Measurements from ENCODE around the gene C10orf67.
"Not testable (repeated sequence)": the region's sequence is repeated elsewhere in the genome, so short reads cannot be mapped to it uniquely, and the experiment has no call there.

The C10orf67 gene

GRCh38 chr10:23344241-23344841 is at the start of gene C10orf67:
Gene C10orf67, minus strand, starts transcription at chr10:23344797. Its CDS starts 23 bp downstream, at chr10:23344774.
- DNase-seq = peak in 3 of 4 experiments; percentile 6 to 20 (median 17)

GRCh38 chr10:23391821-23392220 is 47.2 kb upstream of the C10orf67 start:
- no peak for DNase-seq

GRCh38 chr10:23390809-23391208 is 46.2 kb upstream of the C10orf67 start:
- no peak for DNase-seq

- DNase-seq = not testable (repeated sequence)
These were observed 45.8 kb upstream of the C10orf67 start for GRCh38 chr10:23390408-23390807.

- DNase-seq = not testable (repeated sequence)
These were observed 42.9 kb upstream of the C10orf67 start for GRCh38 chr10:23387516-23387915.

DNA sequence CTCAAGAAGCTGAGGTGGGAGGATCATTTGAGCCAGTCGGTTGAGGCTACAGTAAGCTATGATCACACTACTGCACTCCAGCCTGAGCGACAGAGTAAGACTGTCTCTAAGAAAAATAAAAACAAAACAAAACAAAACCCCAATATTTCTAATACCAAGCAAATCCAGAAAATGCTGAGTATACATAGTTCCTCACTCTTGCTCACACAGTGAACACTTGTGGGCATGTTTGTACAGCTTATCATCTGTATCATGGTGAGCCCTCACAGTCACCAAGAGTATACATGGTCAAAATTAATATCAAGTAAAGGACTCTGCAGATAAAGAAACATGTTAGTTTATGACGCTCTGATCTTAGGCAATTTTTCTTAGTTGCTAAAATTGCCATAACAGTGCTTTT is 41.5 kb upstream of the C10orf67 start:
- DNase-seq = no peak

GRCh38 chr10:23384364-23384763 is 39.8 kb upstream of the C10orf67 start:
- no peak for DNase-seq

DNA sequence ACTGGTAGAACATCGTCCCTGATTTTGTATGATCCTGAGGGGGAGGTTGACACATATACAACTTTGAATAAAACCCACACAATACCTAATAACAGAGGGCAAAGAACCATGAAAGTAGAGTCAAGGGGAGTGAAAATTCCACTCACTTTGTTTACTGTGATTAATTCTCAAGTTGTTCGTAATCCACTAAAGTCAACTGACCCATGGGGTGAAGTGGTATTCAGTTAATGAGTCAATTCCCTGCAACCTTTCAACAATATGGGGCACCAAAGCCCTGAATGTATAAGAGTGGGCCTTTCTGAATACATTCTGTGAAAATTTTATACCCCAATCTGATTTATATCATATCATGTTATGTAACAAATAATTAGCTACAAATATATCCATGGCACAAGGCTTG is 39.0 kb upstream of the C10orf67 start:
- no peak for DNase-seq

GRCh38 chr10:23381298-23382040 is 36.9 kb upstream of the C10orf67 start:
- no peak for DNase-seq

DNA sequence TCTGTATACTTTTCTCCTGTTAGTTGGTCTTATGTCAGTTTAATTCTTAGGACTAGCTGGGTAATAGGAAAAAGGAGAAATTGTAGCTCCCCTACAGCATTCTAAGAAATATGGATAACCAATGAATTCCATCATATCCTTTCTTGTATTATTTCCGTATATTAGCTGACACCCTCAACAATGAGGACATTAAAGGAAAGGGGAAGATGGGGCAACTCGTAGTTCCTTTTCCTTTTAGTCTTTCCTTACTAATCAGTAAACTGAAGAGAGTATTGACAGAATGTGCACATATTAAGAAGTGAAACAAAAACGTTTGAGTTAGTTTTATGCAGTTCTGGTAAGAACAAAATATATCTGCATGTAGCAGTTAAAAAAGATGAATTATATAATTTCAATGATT is 35.1 kb upstream of the C10orf67 start:
- no peak for DNase-seq

GRCh38 chr10:23376229-23376655 is 31.6 kb upstream of the C10orf67 start:
- no peak for DNase-seq

DNA sequence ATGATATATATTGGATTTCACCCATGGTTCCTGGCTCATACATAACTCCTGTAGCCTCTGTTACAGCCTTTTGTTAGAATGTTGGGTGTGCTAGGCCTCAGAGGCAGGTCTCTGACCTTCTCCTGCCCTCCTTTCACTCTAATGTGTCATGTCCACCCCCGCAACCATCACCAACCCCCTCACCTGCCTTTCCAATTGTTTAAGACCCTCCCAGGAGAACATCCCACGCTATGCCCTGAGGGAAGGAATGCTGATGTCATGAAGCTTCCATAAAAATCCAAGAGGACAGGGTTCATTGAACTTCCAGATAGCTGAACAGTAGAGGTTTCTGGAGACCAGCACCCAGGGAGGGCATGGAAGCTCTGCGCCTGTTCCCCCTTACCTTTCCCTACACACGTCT is 30.8 kb upstream of the C10orf67 start:
- DNase-seq = no peak

DNA sequence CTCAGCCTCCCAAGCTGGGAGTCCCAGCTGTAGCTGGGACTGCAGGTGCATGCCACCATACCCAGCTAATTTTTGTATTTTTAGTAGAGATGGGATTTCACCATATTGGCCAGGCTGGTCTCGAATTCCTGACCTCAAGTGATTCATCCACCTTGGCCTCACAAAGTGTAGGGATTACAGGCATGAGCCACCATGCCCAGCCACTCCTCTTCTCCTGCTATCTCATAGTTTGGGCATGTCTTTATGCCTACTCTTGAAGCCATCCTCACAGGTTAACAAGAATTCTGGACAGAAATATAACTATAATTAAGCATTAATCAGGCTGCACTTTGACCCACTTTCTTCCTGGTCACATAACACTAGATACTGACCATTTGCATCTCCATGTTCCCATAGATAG is 28.6 kb upstream of the C10orf67 start:
- no peak for DNase-seq

- no peak for DNase-seq
These were observed 26.5 kb upstream of the C10orf67 start for GRCh38 chr10:23371073-23371472.

DNA sequence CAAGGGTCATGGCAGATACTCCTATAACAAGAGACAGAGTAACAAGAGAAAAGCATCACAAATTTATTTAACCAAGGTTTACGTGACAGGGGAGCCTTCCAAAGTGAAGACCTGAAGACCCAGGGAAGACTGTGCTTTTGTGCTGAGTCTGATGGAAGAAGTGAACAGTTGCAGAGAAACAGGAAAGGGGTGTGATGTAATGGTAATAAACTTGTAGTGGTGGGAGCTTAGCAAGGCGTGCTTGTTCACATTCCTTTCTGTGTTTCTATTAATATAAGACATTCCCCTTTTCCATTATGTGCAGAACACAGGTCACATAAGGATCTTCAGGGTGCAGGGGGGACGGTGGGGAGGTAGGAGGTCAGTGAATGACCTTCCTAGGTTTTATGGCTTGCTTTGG is 25.5 kb upstream of the C10orf67 start:
- no peak for DNase-seq

DNA sequence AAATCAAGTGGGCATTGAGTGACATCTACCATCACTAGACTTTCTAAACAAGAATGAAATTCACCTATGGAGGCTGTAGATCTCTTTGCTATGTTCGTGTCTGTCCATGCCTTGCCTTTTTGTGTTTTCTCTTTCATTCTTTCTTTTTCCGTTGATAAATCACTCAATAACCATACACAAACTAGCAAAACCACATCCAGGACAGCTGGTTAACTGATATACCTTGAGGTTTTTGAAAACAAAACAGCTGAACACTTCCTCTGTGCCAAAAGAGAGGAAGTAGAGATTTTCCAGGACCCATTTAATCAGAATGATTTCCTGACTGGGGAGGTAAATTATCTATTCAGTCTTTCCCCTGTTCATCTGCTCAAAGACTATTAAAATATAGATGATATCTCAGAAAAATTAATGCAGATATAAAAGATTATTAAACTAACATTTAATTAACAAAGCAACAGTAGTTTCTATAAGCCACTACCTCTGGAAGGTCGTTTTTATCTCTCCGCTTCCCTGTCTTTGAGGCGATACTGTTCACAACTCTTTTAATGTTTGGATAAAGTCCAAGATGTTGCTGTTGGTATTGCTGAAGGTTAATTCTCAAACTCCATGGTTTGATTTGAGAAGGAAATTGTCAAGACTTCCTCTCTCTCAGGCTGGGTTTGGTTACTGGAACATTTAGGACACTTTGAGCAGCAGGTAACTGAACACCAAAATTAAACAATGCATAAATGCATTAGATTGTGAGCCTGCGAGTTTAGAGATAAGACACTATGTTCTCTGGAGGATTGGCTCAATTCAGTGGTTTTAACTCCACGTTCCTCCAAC is 24.4 kb upstream of the C10orf67 start:
- no peak for DNase-seq

DNA sequence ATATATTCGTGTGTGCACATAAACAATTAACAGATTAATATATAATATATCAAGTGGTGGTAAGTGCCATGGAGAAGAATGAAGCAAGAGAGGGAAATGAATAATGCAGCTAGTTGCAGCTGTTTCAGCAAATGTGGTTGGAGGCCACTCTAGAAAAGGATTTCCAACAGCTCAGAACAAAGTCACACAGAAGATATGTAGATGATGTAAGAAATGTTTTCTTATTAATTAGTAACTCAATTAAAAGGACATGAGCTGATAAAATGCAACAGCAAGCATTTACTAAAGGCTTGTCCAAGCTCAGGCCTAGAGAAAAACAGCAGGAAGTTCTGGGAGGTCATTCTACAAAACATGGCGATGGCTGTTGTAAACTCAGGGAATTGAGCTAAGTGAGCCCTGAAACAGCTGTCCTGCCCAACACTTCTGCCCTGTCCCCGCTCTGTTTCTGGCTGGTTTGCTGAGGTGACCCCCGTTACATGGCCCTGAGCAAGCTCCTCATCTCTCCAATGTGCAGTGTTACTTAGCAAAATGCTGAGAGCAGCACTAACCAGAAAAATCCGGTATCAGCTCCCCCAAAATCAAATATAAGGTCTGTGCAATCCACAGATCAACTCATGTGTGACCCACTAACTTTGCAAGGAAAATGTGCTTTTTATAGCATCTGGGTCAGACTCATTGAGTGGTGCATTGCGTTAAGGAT is 23.4 kb upstream of the C10orf67 start:
- no peak for DNase-seq

DNA sequence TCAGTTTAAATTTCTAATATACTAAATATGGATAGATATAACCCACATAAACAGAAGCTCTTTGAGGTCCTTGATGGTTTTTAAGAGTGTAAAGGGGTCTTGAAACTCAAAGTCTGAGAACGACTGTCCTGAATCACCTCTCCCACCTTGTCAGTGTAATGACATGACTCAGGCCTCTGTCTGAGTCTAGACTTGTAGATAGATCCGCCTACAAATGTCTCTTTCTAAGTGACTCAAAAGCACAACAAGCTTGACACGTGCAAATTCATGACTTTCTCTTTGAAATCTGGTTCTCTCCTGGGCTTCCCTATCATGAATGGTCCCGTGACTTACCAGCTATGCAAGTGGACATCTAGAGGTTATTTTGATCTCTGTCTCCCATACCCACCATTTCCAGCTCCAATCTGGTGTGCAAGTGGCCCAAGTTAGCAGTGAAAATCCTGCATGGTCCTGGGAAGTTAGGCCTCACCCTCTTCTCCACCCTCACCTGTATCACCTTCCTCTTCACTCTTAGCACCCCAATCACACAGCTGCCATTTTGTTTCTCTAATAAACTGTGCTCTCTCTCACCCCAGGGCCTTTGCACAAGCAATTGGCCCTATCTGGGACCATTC is 20.9 kb upstream of the C10orf67 start:
- not testable (repeated sequence) for DNase-seq

DNA sequence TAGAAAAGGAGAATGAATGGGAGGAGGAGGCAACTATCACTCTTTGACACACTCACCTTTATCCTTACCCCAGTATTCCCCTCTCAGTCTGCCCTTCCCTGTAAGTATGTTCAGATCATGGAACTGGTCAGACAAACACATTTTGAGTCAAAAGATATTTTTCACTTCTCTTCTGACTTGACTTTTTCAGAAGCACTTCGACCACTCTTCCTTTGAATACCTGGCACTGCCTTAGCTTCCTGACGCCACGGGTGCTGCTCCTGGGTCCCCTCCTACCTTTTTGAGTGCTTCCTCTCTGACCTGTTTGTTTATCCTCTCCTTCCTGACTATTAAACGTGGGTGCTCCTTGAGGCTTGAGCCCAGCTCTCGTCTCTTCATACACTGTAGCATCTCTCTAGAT is 19.8 kb upstream of the C10orf67 start:
- DNase-seq = no peak

DNA sequence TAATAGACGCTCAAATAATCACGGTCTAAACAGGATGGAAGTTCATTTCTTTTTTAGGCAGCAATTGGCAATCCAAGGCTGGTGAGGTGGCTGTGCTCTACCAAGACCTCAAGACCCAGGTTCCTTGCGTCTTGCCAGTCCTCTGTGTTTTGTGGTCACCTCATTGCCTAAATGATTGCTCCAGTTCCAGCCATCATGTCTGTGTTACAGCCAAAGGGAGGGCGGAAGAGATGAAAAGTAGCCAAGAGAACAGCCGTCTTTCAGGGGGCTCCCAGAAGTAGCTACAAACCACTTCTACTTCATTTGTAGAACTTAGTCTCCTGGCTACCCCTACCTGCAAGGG is 19.2 kb upstream of the C10orf67 start:
- DNase-seq = no peak

DNA sequence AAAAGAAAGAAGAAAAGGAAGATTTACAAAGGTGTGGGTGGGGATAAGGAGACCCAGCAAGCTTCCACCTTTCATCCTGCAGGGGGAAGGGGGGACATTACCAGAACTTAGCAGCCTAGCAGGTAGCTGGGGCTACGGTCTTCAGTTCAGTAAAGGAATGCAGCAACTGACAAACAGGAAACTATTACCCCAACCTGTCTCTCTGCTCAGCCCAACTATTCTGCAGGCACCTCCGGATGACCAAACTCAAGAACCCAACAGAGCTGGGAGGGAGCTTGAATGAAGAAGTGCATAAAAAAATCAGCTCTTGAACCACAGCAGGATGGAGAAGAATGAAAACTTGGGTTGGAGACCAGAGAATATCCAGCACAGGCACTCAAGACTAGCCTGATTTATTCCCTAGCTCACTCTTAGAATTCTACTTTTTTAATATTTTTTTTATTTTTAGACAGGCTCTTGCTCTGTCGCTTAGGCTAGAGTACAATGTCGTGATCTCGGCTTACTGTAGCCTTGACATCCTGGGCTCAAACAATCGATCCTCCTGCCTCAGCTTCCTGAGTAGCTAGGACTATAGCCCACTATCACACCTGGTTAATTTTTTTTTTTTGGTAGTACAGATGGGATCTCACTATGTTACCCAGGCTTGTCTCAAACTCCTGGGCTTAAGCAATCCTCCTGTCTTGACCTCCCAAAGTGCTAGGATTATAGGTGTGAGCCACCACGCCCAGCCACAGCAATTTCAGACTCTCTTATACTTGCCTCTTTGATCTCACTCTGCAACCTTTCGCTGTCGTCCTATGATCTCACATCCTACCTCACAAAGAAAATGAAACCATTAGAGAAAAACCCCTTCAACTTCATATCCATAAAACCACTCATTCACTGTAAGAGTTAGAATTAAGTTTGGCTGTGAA is 18.5 kb upstream of the C10orf67 start:
- peak in 1 of 4 experiments; percentile 8 for DNase-seq

Measured in activated CD4-positive, CD25-positive, alpha-beta regulatory T cell (primary cell).